Measurements from ENCODE around the gene COPB2. TPM values are rescaled to one million over a fixed set of nuclear protein-coding genes. Genes with fewer than 3 reads are reported as not detected.

Gene COPB2
- total RNA-seq, 6 donors from 2014 or later = 49.2 to 121 (median 102) TPM

DNA sequence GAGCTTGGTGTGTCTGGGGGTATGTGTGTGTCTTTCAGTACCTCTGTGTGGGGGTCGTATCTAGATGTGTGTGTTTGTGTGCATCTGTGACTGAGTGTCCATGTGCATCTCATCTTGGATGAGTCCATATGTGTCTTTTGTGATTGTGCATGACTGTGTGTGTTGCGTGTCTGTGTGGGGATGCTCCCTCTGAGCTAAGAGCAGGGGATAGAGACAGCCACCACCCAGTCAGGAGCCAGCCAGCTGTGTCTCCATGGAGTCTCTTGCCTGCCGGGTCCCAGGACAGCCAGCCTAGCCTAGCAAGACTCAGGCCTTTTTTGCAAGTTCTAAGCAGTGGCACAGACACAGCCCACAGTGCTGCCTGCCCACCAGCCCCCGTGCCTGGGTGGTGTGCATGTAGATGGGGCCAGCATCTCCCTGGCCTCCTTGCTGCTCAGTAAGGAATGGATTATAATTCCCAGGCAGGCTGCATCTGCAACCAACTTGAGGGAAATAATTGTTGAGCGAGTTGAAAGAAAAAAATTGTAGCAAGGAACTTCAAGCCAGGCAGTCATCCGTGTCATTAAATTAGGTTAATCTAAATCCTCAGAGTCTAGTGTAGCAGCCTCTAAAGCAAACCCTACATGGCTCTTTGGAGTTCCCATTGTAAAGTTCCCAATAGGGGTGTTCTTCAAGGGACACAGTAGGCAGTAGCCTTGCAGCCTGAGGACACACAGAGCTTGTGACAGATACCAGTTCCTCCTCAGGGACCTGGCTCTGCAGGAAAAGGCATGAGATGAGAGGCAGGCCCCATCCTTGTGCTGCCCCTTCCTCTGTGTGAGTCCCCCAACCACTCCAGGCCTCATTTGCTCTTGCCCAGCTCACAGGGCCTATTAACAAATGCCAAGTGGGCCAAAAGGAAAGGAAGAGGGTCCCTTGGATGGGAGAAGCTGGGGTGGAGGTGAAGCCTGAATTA is 81.6 kb downstream of the COPB2 start:
- Histone ChIP-seq H3K27me3 (no peaks in the 10 kb centered on the region), H3K4me3 (no peak overlapping the region), H3K9me3 (no peaks in the 10 kb centered on the region), H3K27ac (no peak overlapping the region), H3K36me3 (no peaks in the 10 kb centered on the region), H3K4me1 (no peaks in the 10 kb centered on the region)
- DNase-seq (peak in 1 of 2 donors; percentile 45), ATAC-seq (ENCODE audit: low FRiP score in 2 of 2) (no peak)
- WGBS, 2 donors = 85 to 94% methylated on average over 4 to 6 of the region's 6 CpGs
- no peak for TF ChIP-seq CTCF (IDR thresholded peaks at IDR 0.05)
- TF ChIP-seq POLR2AphosphoS5 (IDR thresholded peaks at IDR 0.05) = no peak
- TF ChIP-seq EP300 (IDR thresholded peaks at IDR 0.05) = no peak
- TF ChIP-seq POLR2A (IDR thresholded peaks at IDR 0.05) = no peak

Small RNA genes lying within 50 kb of the gene (small RNA-seq; reads per million reads assigned to genes)
- 0 reads per million in 4 donors for gene RF00026

Other genes with a start within 250 kb of the COPB2 start
- gene MRPS22, start 45.6 kb downstream of the COPB2 start, total RNA-seq = 10 to 100 TPM; 17.8 to 48.3 (median 33.1) TPM
- gene RBP2, start 86.9 kb upstream of the COPB2 start, total RNA-seq = 1 to 10 TPM in 2 of 6 donors, under 1 TPM in 2, not detected in 2; 0.64 to 4.4 (median 1.1) TPM
- 10 to 100 TPM in 3 of 6 donors, 1 to 10 TPM in 2, not detected in 1; 4.8 to 22.9 (median 18.7) TPM for gene RBP1, start 150.1 kb upstream of the COPB2 start, total RNA-seq